HEK293 (cell line): Measurements from ENCODE around the gene MPG.

Experiments used
- CTCF ChIA-PET: fragments of 350-600 bp; formaldehyde crosslinking; extraction: SDS; loops from one replicate; lab custom pipeline; 2021; ENCODE audit warnings: antibody characterized with exemption; lab: Yijun Ruan, JAX
- POLR2A ChIA-PET: fragments of 300-600 bp; formaldehyde crosslinking; extraction: SDS; loops from one replicate; lab custom pipeline; 2020; ENCODE audit warnings: antibody characterized with exemption, inconsistent platforms; lab: Yijun Ruan, JAX
- H3K27ac ChIP-seq: fragments of 200-500 bp; sonication (Bioruptor generic); 2 replicates; pipeline ENCODE4 v1.5.1; 2014; ENCODE audit warnings: low read depth, low read length, control low read depth, inconsistent platforms; ENCODE audit errors: extremely low read depth
- H3K36me3 ChIP-seq, 2 experiments: fragments of 200-500 bp in 1 of 2; sonication (Bioruptor generic) in 1 of 2; 1 replicate in 1 of 2; 2 replicates in 1 of 2; pipeline ENCODE4 v1.5.1; 2014 to 2017; ENCODE audit warnings: inconsistent platforms in 2 of 2, low read length in 2 of 2; ENCODE audit not compliant: control insufficient read depth in 2 of 2, insufficient read depth in 1 of 2
- H3K4me1 ChIP-seq: fragments of 200-500 bp; sonication (Bioruptor generic); 2 replicates; pipeline ENCODE4 v1.5.1; 2014; ENCODE audit warnings: mild to moderate bottlenecking, low read length, inconsistent platforms; ENCODE audit not compliant: control insufficient read depth, insufficient read depth
- H3K4me3 ChIP-seq: 2 replicates; pipeline ENCODE4 v1.5.1; 2011; ENCODE audit warnings: low read depth, mild to moderate bottlenecking, control low read depth, low read length, moderate library complexity
- H3K9me3 ChIP-seq: fragments of 200-500 bp; sonication (Bioruptor generic); 2 replicates; pipeline ENCODE4 v1.5.1; 2014; ENCODE audit warnings: low read depth, low read length, inconsistent platforms; ENCODE audit not compliant: control insufficient read depth, insufficient read depth
- EGR2 ChIP-seq: fragments of 450-650 bp; formaldehyde crosslinking; IDR thresholded peaks from 2 replicates; pipeline ENCODE4 v1.5.1; 2016; ENCODE audit warnings: low read depth, missing biosample characterization, missing genetic modification characterization
- GLI2 ChIP-seq: fragments of 450-650 bp; formaldehyde crosslinking; IDR thresholded peaks from 2 replicates; pipeline ENCODE4; 2017; ENCODE audit warnings: missing biosample characterization, missing genetic modification characterization, low read depth, borderline replicate concordance
- PRDM10 ChIP-seq: fragments of 450-650 bp; formaldehyde crosslinking; IDR thresholded peaks from 2 replicates; pipeline ENCODE4 v1.5.1; 2016; ENCODE audit warnings: missing biosample characterization, missing genetic modification characterization
- PRDM6 ChIP-seq: fragments of 450-650 bp; formaldehyde crosslinking; IDR thresholded peaks from 2 replicates; pipeline ENCODE4 v1.5.1; 2017; ENCODE audit warnings: missing biosample characterization, missing genetic modification characterization
- ZBTB20 ChIP-seq: fragments of 450-650 bp; formaldehyde crosslinking; IDR thresholded peaks from 2 replicates; pipeline ENCODE4 v1.5.1; 2016; ENCODE audit warnings: missing biosample characterization, missing genetic modification characterization
- ZBTB26 ChIP-seq: fragments of 450-650 bp; formaldehyde crosslinking; optimal IDR thresholded peaks from 2 replicates; pipeline ENCODE3; 2016; ENCODE audit warnings: missing biosample characterization, mild to moderate bottlenecking, missing genetic modification characterization
- ZBTB44 ChIP-seq: fragments of 450-650 bp; IDR thresholded peaks from 2 replicates; pipeline ENCODE4 v1.5.1; 2018; ENCODE audit warnings: missing biosample characterization, mild to moderate bottlenecking, missing genetic modification characterization
- ZBTB8A ChIP-seq: fragments of 450-650 bp; formaldehyde crosslinking; IDR thresholded peaks from 2 replicates; pipeline ENCODE4 v1.5.1; 2016; ENCODE audit warnings: missing biosample characterization, missing genetic modification characterization
- ZNF140 ChIP-seq: fragments of 450-650 bp; formaldehyde crosslinking; IDR thresholded peaks from 2 replicates; pipeline ENCODE4 v1.5.1; 2016; ENCODE audit warnings: missing biosample characterization, missing genetic modification characterization
- ZNF148 ChIP-seq: fragments of 450-650 bp; formaldehyde crosslinking; IDR thresholded peaks from 2 replicates; pipeline ENCODE4 v1.5.0; 2017; ENCODE audit warnings: missing biosample characterization, missing genetic modification characterization, borderline replicate concordance
- ZNF202 ChIP-seq: fragments of 450-650 bp; formaldehyde crosslinking; IDR thresholded peaks from 2 replicates; pipeline ENCODE4 v1.5.1; 2016; ENCODE audit warnings: missing biosample characterization, missing genetic modification characterization, borderline replicate concordance
- ZNF223 ChIP-seq: fragments of 450-650 bp; formaldehyde crosslinking; IDR thresholded peaks from 2 replicates; pipeline ENCODE4 v1.5.1; 2016; ENCODE audit warnings: missing biosample characterization, missing genetic modification characterization
- ZNF530 ChIP-seq: fragments of 450-650 bp; formaldehyde crosslinking; IDR thresholded peaks from 2 replicates; pipeline ENCODE4 v1.5.1; 2016; ENCODE audit warnings: low read depth, missing biosample characterization, missing genetic modification characterization
- ZNF571 ChIP-seq: fragments of 450-650 bp; formaldehyde crosslinking; IDR thresholded peaks from 2 replicates; pipeline ENCODE4 v1.5.0; 2017; ENCODE audit warnings: missing biosample characterization, missing genetic modification characterization
- ZNF610 ChIP-seq: fragments of 450-650 bp; formaldehyde crosslinking; IDR thresholded peaks from 2 replicates; pipeline ENCODE4 v1.5.1; 2016; ENCODE audit warnings: missing biosample characterization, missing genetic modification characterization, borderline replicate concordance
- ZNF654 ChIP-seq: fragments of 450-650 bp; formaldehyde crosslinking; IDR thresholded peaks from 2 replicates; pipeline ENCODE4 v1.5.1; 2016; ENCODE audit warnings: low read depth, missing biosample characterization, missing genetic modification characterization
- ZNF792 ChIP-seq: fragments of 450-650 bp; formaldehyde crosslinking; IDR thresholded peaks from 2 replicates; pipeline ENCODE4 v1.5.1; 2016; ENCODE audit warnings: missing biosample characterization, missing genetic modification characterization
- ZXDB ChIP-seq: fragments of 450-650 bp; formaldehyde crosslinking; IDR thresholded peaks from 2 replicates; pipeline ENCODE4 v1.5.1; 2016; ENCODE audit warnings: missing biosample characterization, missing genetic modification characterization

MPG gene

GRCh38 chr16:104928-105327 is 26.9 kb downstream of the MPG start (continued):
- TF ChIP-seq ZBTB44 (tag by site-specific recombination), result no peak
- no peak for TF ChIP-seq ZNF202
- no peak for TF ChIP-seq ZXDB (tag by site-specific recombination)

GRCh38 chr16:105521-105920 is 27.5 kb downstream of the MPG start:
- ChIA-PET POLR2A (no interaction called here), CTCF (interaction anchor here (1.3 to 7.7 kb wide), 7 partner anchors 9 to 257 kb away, joined by 3 to 80 read pairs (median 58); partner anchors contain the start of gene HBQ1)
- H3K4me3 ChIP-seq, result no peak overlapping the region
- no peaks in the 10 kb centered on the region for H3K4me1 ChIP-seq
- no peak overlapping the region for H3K27ac ChIP-seq
- peaks cover 4 to 46% of the 10 kb centered on the region in 2 experiments; a peak in 2 of 3 replicates for H3K36me3 ChIP-seq
- H3K9me3 ChIP-seq, result no peaks in the 10 kb centered on the region
- TF ChIP-seq EGR2 (tag by site-specific recombination) (peak; percentile 7; the same call in 1 of the 2 replicates), ZNF223 (tag by site-specific recombination) (no peak), ZNF610 (tag by site-specific recombination) (no peak), ZNF571 (tag by site-specific recombination) (no peak), ZNF792 (tag by site-specific recombination) (no peak), ZBTB8A (tag by site-specific recombination) (no peak)
- TF ChIP-seq, all 188 proteins: peak for 1

- H3K27ac ChIP-seq, result no peak overlapping the region
- ChIA-PET POLR2A (interaction anchor here (1.2 kb wide), 1 partner anchor 38 kb away, joined by 3 read pairs; no protein-coding TSS in a partner anchor), CTCF (interaction anchor here (0.5 to 7.7 kb wide), 36 partner anchors 8 to 564 kb away, joined by 3 to 80 read pairs (median 4); partner anchors contain the start of gene HBQ1)
- H3K4me3 ChIP-seq, result no peak overlapping the region
- H3K36me3 ChIP-seq, result peaks cover 7 to 48% of the 10 kb centered on the region in 2 experiments; a peak in 2 of 3 replicates
- no peaks in the 10 kb centered on the region for H3K4me1 ChIP-seq
- H3K9me3 ChIP-seq, result no peaks in the 10 kb centered on the region
- TF ChIP-seq ZBTB26 (tag by site-specific recombination) (no peak), ZNF148 (no peak), ZNF530 (tag by site-specific recombination) (no peak), PRDM6 (tag by site-specific recombination) (no peak), ZBTB20 (peak; percentile 45; the same call in 1 of the 2 replicates), ZBTB44 (tag by site-specific recombination) (no peak), GLI2 (no peak), ZNF654 (tag by site-specific recombination) (peak; percentile 91), ZNF140 (tag by site-specific recombination) (no peak), PRDM10 (tag by site-specific recombination) (no peak)
Observed at GRCh38 chr16:106623-107324, 28.7 kb downstream of the MPG start.
